Endothelial cell of umbilical vein (primary cell): ENCODE data around the gene CHAF1A.

Source experiments
- CTCF ChIP-seq, 2 donors: IDR thresholded peaks; 1 replicate in 1 of 2; 2 replicates in 1 of 2; pipeline ENCODE4 v1.5.1; 2011; ENCODE audit warnings: low read length in 2 of 2, mild to moderate bottlenecking in 2 of 2, moderate library complexity in 2 of 2, control low read depth in 1 of 2, inconsistent platforms in 1 of 2, low read depth in 1 of 2; ENCODE audit not compliant: insufficient read depth in 1 of 2; ENCODE audit errors: extremely low read depth in 1 of 2
- EZH2 ChIP-seq: IDR thresholded peaks from 2 replicates; pipeline ENCODE4 v1.6.1; 2012; ENCODE audit warnings: borderline replicate concordance, low read depth, mild to moderate bottlenecking, moderate library complexity, low read length, inconsistent platforms; ENCODE audit not compliant: severe bottlenecking
- FOS ChIP-seq: IDR thresholded peaks from 2 replicates; pipeline ENCODE4 v1.6.1; 2011; ENCODE audit warnings: mild to moderate bottlenecking, low read length, moderate library complexity, borderline replicate concordance; ENCODE audit not compliant: insufficient read depth
- GATA2 ChIP-seq: IDR thresholded peaks from 2 replicates; pipeline ENCODE4 v1.7.0; 2011; ENCODE audit warnings: low read depth, mild to moderate bottlenecking, moderate library complexity, mixed read lengths, low read length; ENCODE audit not compliant: insufficient read length, insufficient read depth
- JUN ChIP-seq: IDR thresholded peaks from 2 replicates; pipeline ENCODE4 v1.6.1; 2011; ENCODE audit warnings: borderline replicate concordance, low read depth; ENCODE audit not compliant: insufficient read length, insufficient read depth
- MAX ChIP-seq: IDR thresholded peaks from 2 replicates; pipeline ENCODE4 v1.6.1; 2011; ENCODE audit not compliant: insufficient read depth, insufficient read length
- MYC ChIP-seq: IDR thresholded peaks from one replicate; pipeline ENCODE4 v1.6.1; 2011; ENCODE audit warnings: mild to moderate bottlenecking, low read depth, low read length
- POLR2A ChIP-seq: IDR thresholded peaks from 2 replicates; pipeline ENCODE4 v1.6.1; 2012; ENCODE audit warnings: low read depth, mild to moderate bottlenecking, control low read depth, low read length
- POLR2AphosphoS5 ChIP-seq: IDR thresholded peaks from 2 replicates; pipeline ENCODE4 v1.6.1; 2012; ENCODE audit warnings: low read depth, mild to moderate bottlenecking, control low read depth, low read length, moderate library complexity; ENCODE audit not compliant: insufficient read depth

- no peak for TF ChIP-seq FOS
- no peak for TF ChIP-seq CTCF (IDR thresholded peaks at IDR 0.05; ENCODE audit: extremely low read depth in 1 of 2, insufficient read depth in 1 of 2, low read depth in 1 of 2, low read length in 2 of 2)
- TF ChIP-seq EZH2, result no peak
- TF ChIP-seq JUN, result no peak
- no peak for TF ChIP-seq POLR2AphosphoS5
- TF ChIP-seq POLR2A, result no peak
- TF ChIP-seq GATA2, result no peak
- TF ChIP-seq MAX, result no peak
- no peak for TF ChIP-seq MYC
Observed at GRCh38 chr19:4439243-4439642, 36.8 kb downstream of the CHAF1A start.
